RWPE1 (cell line): ENCODE data around the gene FOXD4.
"Not testable (repeated sequence)": the region's sequence is repeated elsewhere in the genome, so short reads cannot be mapped to it uniquely, and the experiment has no call there.

Experiments used
- CTCF ChIA-PET: fragments of 350-600 bp; sonication (Branson Sonifier 250); formaldehyde crosslinking; extraction: SDS; loops from one replicate; lab custom pipeline; 2021; lab: Yijun Ruan, JAX
- POLR2A ChIA-PET: fragments of 400-600 bp; formaldehyde crosslinking; extraction: SDS; loops from one replicate; lab custom pipeline; 2020; ENCODE audit warnings: antibody characterized with exemption; ENCODE audit not compliant: low non-redundant PET; lab: Yijun Ruan, JAX
- DNase-seq: peaks from one replicate; pipeline ENCODE4 v3.0.0; 2012; ENCODE audit warnings: low spot score
- H3K27ac ChIP-seq: fragments of 450-650 bp; 2 replicates; pipeline ENCODE4 v1.5.1; 2017

FOXD4 gene

GRCh38 chr9:117995-118467 lies at the start of gene FOXD4:
FOXD4 (minus strand) TSS chr9:118417; CDS start chr9:118119, 298 bp downstream.
- CTCF ChIA-PET, DNase-seq, POLR2A ChIA-PET, H3K27ac ChIP-seq: not testable (repeated sequence)

- H3K27ac ChIP-seq, POLR2A ChIA-PET, CTCF ChIA-PET, DNase-seq: not testable (repeated sequence)
Observed at GRCh38 chr9:159871-160270, 41.7 kb upstream of the FOXD4 start.

- DNase-seq, POLR2A ChIA-PET, H3K27ac ChIP-seq, CTCF ChIA-PET: not testable (repeated sequence)
Observed at GRCh38 chr9:151173-151572, 33.0 kb upstream of the FOXD4 start.

GRCh38 chr9:139880-140279 lies 21.7 kb upstream of the FOXD4 start:
- POLR2A ChIA-PET, DNase-seq: not testable (repeated sequence)

GRCh38 chr9:117144-117994 lies 848 bp downstream of the FOXD4 start:
- DNase-seq, POLR2A ChIA-PET, H3K27ac ChIP-seq, CTCF ChIA-PET: not testable (repeated sequence)

More at GRCh38 chr9:139880-140279, 21.7 kb upstream of the FOXD4 start:
- CTCF ChIA-PET, H3K27ac ChIP-seq: not testable (repeated sequence)

GRCh38 chr9:116239-117077 lies 1.8 kb downstream of the FOXD4 start:
- CTCF ChIA-PET, DNase-seq, POLR2A ChIA-PET, H3K27ac ChIP-seq: not testable (repeated sequence)

- CTCF ChIA-PET, DNase-seq, POLR2A ChIA-PET, H3K27ac ChIP-seq: not testable (repeated sequence)
Observed at GRCh38 chr9:115118-115451, 3.1 kb downstream of the FOXD4 start.

- CTCF ChIA-PET, POLR2A ChIA-PET, H3K27ac ChIP-seq, DNase-seq: not testable (repeated sequence)
Observed at GRCh38 chr9:114267-115117, 3.7 kb downstream of the FOXD4 start.

GRCh38 chr9:113468-114266 lies 4.5 kb downstream of the FOXD4 start:
- POLR2A ChIA-PET, DNase-seq, H3K27ac ChIP-seq, CTCF ChIA-PET: not testable (repeated sequence)

- H3K27ac ChIP-seq, DNase-seq, CTCF ChIA-PET, POLR2A ChIA-PET: not testable (repeated sequence)
Observed at GRCh38 chr9:112589-113467, 5.4 kb downstream of the FOXD4 start.

- CTCF ChIA-PET, POLR2A ChIA-PET: not testable (repeated sequence)
Observed at GRCh38 chr9:110672-111071, 7.5 kb downstream of the FOXD4 start.

GRCh38 chr9:109540-109939 lies 8.7 kb downstream of the FOXD4 start:
- POLR2A ChIA-PET, DNase-seq, CTCF ChIA-PET, H3K27ac ChIP-seq: not testable (repeated sequence)

More at GRCh38 chr9:110672-111071, 7.5 kb downstream of the FOXD4 start:
- H3K27ac ChIP-seq, DNase-seq: not testable (repeated sequence)

- POLR2A ChIA-PET, CTCF ChIA-PET, H3K27ac ChIP-seq, DNase-seq: not testable (repeated sequence)
Observed at GRCh38 chr9:108742-109495, 9.3 kb downstream of the FOXD4 start.

- POLR2A ChIA-PET, DNase-seq, CTCF ChIA-PET, H3K27ac ChIP-seq: not testable (repeated sequence)
Observed at GRCh38 chr9:105991-106390, 12.2 kb downstream of the FOXD4 start.
